ENCODE measurements around the gene MTRF1.

GRCh38 chr13:41241626-41242025 is 21.8 kb downstream of the MTRF1 start:
- TF ChIP-seq POLR2A (IDR thresholded peaks at IDR 0.05; ENCODE audit: low read depth, low read length) = no peak
- TF ChIP-seq CTCF (conservative IDR thresholded peaks at IDR 0.05; ENCODE audit: low read depth, low read length) = no peak
- TF ChIP-seq CEBPB (IDR thresholded peaks at IDR 0.05; ENCODE audit: low read depth, low read length) = no peak
- TF ChIP-seq ELK1 (IDR thresholded peaks at IDR 0.05; ENCODE audit: borderline replicate concordance, low read depth, low read length) = no peak
- no peak for TF ChIP-seq NFE2L2 (IDR thresholded peaks at IDR 0.05; ENCODE audit: low read depth, low read length)
- no peak for TF ChIP-seq RAD21 (IDR thresholded peaks at IDR 0.05; ENCODE audit: low read length)
- no peak for TF ChIP-seq SMC3 (IDR thresholded peaks at IDR 0.05; ENCODE audit: low read depth, low read length)

Data from IMR-90 (cell line).